Trophoblast cell (in vitro differentiated cells and primary cell): ENCODE data around the gene TSPAN31.
A peak's percentile ranks its signal among the peaks of the same experiment; 100 is the strongest.

Experiments used
- DNase-seq, 2 donors: peaks; one replicate each; pipeline ENCODE4 v3.0.0-alpha.2; 2016
- H2AFZ ChIP-seq: 2 replicates; pipeline ENCODE4 v1.6.1; 2013; ENCODE audit warnings: low read length, moderate library complexity, mild to moderate bottlenecking; ENCODE audit not compliant: insufficient read depth, poor library complexity
- H2AK5ac ChIP-seq: 2 replicates; pipeline ENCODE4 v1.6.1; 2013; ENCODE audit warnings: mild to moderate bottlenecking, low read length
- H2BK120ac ChIP-seq: 2 replicates; pipeline ENCODE4 v1.6.1; 2013; ENCODE audit warnings: low read length, mild to moderate bottlenecking, moderate library complexity; ENCODE audit not compliant: insufficient read depth, poor library complexity
- H2BK12ac ChIP-seq: 2 replicates; pipeline ENCODE4 v1.6.1; 2013; ENCODE audit warnings: mild to moderate bottlenecking, low read length, moderate library complexity
- H2BK5ac ChIP-seq: 2 replicates; pipeline ENCODE4 v1.6.1; 2013; ENCODE audit warnings: low read length, low read depth, moderate library complexity, mild to moderate bottlenecking; ENCODE audit not compliant: poor library complexity
- H3K14ac ChIP-seq: 2 replicates; pipeline ENCODE4 v1.6.1; 2013; ENCODE audit warnings: mild to moderate bottlenecking, low read length
- H3K18ac ChIP-seq: 2 replicates; pipeline ENCODE4 v1.6.1; 2013; ENCODE audit warnings: mild to moderate bottlenecking, low read length
- H3K23ac ChIP-seq: 2 replicates; pipeline ENCODE4 v1.6.1; 2013; ENCODE audit warnings: low read length
- H3K27ac ChIP-seq: 2 replicates; pipeline ENCODE4 v1.5.1; 2013; ENCODE audit warnings: low read depth, mild to moderate bottlenecking, inconsistent platforms, low read length, moderate library complexity
- H3K27me3 ChIP-seq: 2 replicates; pipeline ENCODE4 v1.6.1; 2013; ENCODE audit warnings: inconsistent platforms, mild to moderate bottlenecking, low read length, moderate library complexity; ENCODE audit not compliant: insufficient read depth
- H3K36me3 ChIP-seq, 2 experiments: 1 replicate in 1 of 2; 2 replicates in 1 of 2; pipeline ENCODE4 v1.6.1; 2013; ENCODE audit warnings: low read length in 2 of 2, mild to moderate bottlenecking in 2 of 2, moderate library complexity in 1 of 2; ENCODE audit not compliant: insufficient read depth in 2 of 2, control insufficient read depth in 1 of 2
- H3K4ac ChIP-seq: 2 replicates; pipeline ENCODE4 v1.6.1; 2013; ENCODE audit warnings: low read depth, mild to moderate bottlenecking, low read length, moderate library complexity
- H3K4me1 ChIP-seq, 2 experiments: 1 replicate in 1 of 2; 2 replicates in 1 of 2; pipeline ENCODE4 v1.6.1; 2013; ENCODE audit warnings: low read length in 2 of 2, mild to moderate bottlenecking in 2 of 2, moderate library complexity in 1 of 2; ENCODE audit not compliant: insufficient read depth in 2 of 2, control insufficient read depth in 1 of 2
- H3K4me2 ChIP-seq: 2 replicates; pipeline ENCODE4 v1.6.1; 2013; ENCODE audit warnings: inconsistent platforms, mild to moderate bottlenecking, low read length, moderate library complexity
- H3K4me3 ChIP-seq: 2 replicates; pipeline ENCODE4 v1.5.1; 2013; ENCODE audit warnings: mild to moderate bottlenecking, low read depth, low read length, inconsistent platforms
- H3K79me1 ChIP-seq: one replicate; pipeline ENCODE4 v1.6.1; 2013; ENCODE audit warnings: low read length
- H3K79me2 ChIP-seq: 2 replicates; pipeline ENCODE4 v1.6.1; 2013; ENCODE audit warnings: low read length, mild to moderate bottlenecking; ENCODE audit not compliant: control insufficient read depth, insufficient read depth, poor library complexity
- H3K9ac ChIP-seq: 2 replicates; pipeline ENCODE4 v1.6.1; 2013; ENCODE audit warnings: mild to moderate bottlenecking, low read length
- H3K9me3 ChIP-seq: 2 replicates; pipeline ENCODE4 v1.6.1; 2013; ENCODE audit warnings: low read depth, mild to moderate bottlenecking, control low read depth, inconsistent platforms, low read length; ENCODE audit not compliant: insufficient read depth
- H4K12ac ChIP-seq: 2 replicates; pipeline ENCODE4 v1.6.1; 2013; ENCODE audit warnings: low read depth, mild to moderate bottlenecking, low read length, moderate library complexity
- H4K8ac ChIP-seq: 2 replicates; pipeline ENCODE4 v1.6.1; 2013; ENCODE audit warnings: low read depth, mild to moderate bottlenecking, low read length, moderate library complexity
- H4K91ac ChIP-seq: one replicate; pipeline ENCODE4 v1.6.1; 2013; ENCODE audit warnings: low read depth, mild to moderate bottlenecking, low read length, moderate library complexity
- WGBS: extraction: QIAGEN DNeasy Blood & Tissue Kit; methylation state at CpG from one replicate; pipeline ENCODE4 v1.1.7; 2013; ENCODE audit warnings: missing lambda C conversion rate; ENCODE audit not compliant: insufficient read length, insufficient coverage; ENCODE audit errors: extremely low coverage; 5-methylcytosine and 5-hydroxymethylcytosine counted together

The TSPAN31 gene

GRCh38 chr12:57700317-57700716 lies 44.5 kb upstream of the TSPAN31 start:
- H3K4me3 ChIP-seq: no peak overlapping the region
- no peak overlapping the region for H3K9ac ChIP-seq
- no peak overlapping the region for H2AFZ ChIP-seq
- no peak overlapping the region for H3K27ac ChIP-seq
- H3K9me3 ChIP-seq: no peaks in the 10 kb centered on the region
- no peaks in the 10 kb centered on the region for H3K27me3 ChIP-seq
- H2AK5ac ChIP-seq: no peak overlapping the region
- H3K79me2 ChIP-seq: no peaks in the 10 kb centered on the region
- H4K8ac ChIP-seq: no peak overlapping the region
- H3K79me1 ChIP-seq: no peaks in the 10 kb centered on the region
- H3K4me2 ChIP-seq: no peak overlapping the region
- peaks cover 9 to 19% of the 10 kb centered on the region in 2 experiments for H3K36me3 ChIP-seq
- no peak overlapping the region for H2BK12ac ChIP-seq
- H2BK5ac ChIP-seq: no peak overlapping the region
- no peaks in the 10 kb centered on the region for H3K4me1 ChIP-seq
- H3K18ac ChIP-seq: no peak overlapping the region
- DNase-seq: no peak
- WGBS: no CpG with 5 or more reads among the region's 2 CpGs
- H2BK120ac ChIP-seq: no peak overlapping the region
- H3K14ac ChIP-seq: no peak overlapping the region
- H4K12ac ChIP-seq: no peak overlapping the region
- H3K4ac ChIP-seq: no peak overlapping the region
- H3K23ac ChIP-seq: peak overlapping the region; percentile 86
- H4K91ac ChIP-seq: no peak overlapping the region

DNA sequence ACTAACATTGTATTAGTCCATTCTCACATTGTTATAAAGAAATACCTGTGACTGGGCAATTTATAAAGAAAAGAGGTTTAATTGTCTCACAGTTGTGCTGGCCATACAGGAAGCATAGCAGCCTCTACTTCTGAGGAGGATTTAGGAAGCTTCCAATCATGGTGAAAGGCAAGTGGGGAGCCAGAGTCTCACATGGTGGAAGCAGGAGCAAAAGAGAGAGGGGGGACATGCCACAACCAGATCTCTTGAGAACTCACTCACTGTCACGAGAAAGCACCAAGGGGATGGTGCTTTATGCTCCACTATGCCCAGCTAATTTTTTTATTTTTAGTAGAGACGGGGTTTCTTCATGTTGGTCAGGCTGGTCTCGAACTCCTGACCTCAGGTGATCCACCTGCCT lies 37.6 kb upstream of the TSPAN31 start:
- no peak overlapping the region for H3K18ac ChIP-seq
- H3K14ac ChIP-seq: no peak overlapping the region
- H3K9me3 ChIP-seq: no peaks in the 10 kb centered on the region
- no CpG with 5 or more reads among the region's 3 CpGs for WGBS
- no peak for DNase-seq
- no peak overlapping the region for H2BK12ac ChIP-seq
- H2AK5ac ChIP-seq: no peak overlapping the region
- no peaks in the 10 kb centered on the region for H3K79me1 ChIP-seq
- H3K36me3 ChIP-seq: peaks cover 5 to 8% of the 10 kb centered on the region in 2 experiments
- no peak overlapping the region for H3K4ac ChIP-seq
- no peak overlapping the region for H4K8ac ChIP-seq
- no peak overlapping the region for H4K12ac ChIP-seq
- H3K79me2 ChIP-seq: no peaks in the 10 kb centered on the region
- no peaks in the 10 kb centered on the region for H3K4me1 ChIP-seq
- no peak overlapping the region for H3K27ac ChIP-seq
- no peak overlapping the region for H3K23ac ChIP-seq
- no peak overlapping the region for H3K4me2 ChIP-seq
- H3K4me3 ChIP-seq: no peak overlapping the region
- no peak overlapping the region for H2BK120ac ChIP-seq
- no peak overlapping the region for H2AFZ ChIP-seq
- H3K27me3 ChIP-seq: no peaks in the 10 kb centered on the region
- no peak overlapping the region for H2BK5ac ChIP-seq
- no peak overlapping the region for H4K91ac ChIP-seq
- H3K9ac ChIP-seq: no peak overlapping the region

- H4K91ac ChIP-seq: no peak overlapping the region
- no peaks in the 10 kb centered on the region for H3K79me1 ChIP-seq
- DNase-seq: peak in 1 of 2 donors; percentile 39
- no peak overlapping the region for H3K18ac ChIP-seq
- no peaks in the 10 kb centered on the region for H3K79me2 ChIP-seq
- no peak overlapping the region for H2BK12ac ChIP-seq
- no peak overlapping the region for H2BK120ac ChIP-seq
- H3K14ac ChIP-seq: no peak overlapping the region
- H3K27me3 ChIP-seq: no peaks in the 10 kb centered on the region
- H2AK5ac ChIP-seq: no peak overlapping the region
- H3K4ac ChIP-seq: no peak overlapping the region
- H3K4me3 ChIP-seq: no peak overlapping the region
- H2AFZ ChIP-seq: no peak overlapping the region
- no peak overlapping the region for H3K9ac ChIP-seq
- H3K4me2 ChIP-seq: no peak overlapping the region
- H4K12ac ChIP-seq: no peak overlapping the region
- no peaks in the 10 kb centered on the region for H3K4me1 ChIP-seq
- no peak overlapping the region for H2BK5ac ChIP-seq
- H3K9me3 ChIP-seq: no peaks in the 10 kb centered on the region
- no CpG with 5 or more reads among the region's 2 CpGs for WGBS
- no peak overlapping the region for H4K8ac ChIP-seq
- no peak overlapping the region for H3K23ac ChIP-seq
- no peak overlapping the region for H3K27ac ChIP-seq
- peaks cover 3 to 5% of the 10 kb centered on the region in 2 experiments for H3K36me3 ChIP-seq
Measured at GRCh38 chr12:57708296-57708695, 36.5 kb upstream of the TSPAN31 start.

DNA sequence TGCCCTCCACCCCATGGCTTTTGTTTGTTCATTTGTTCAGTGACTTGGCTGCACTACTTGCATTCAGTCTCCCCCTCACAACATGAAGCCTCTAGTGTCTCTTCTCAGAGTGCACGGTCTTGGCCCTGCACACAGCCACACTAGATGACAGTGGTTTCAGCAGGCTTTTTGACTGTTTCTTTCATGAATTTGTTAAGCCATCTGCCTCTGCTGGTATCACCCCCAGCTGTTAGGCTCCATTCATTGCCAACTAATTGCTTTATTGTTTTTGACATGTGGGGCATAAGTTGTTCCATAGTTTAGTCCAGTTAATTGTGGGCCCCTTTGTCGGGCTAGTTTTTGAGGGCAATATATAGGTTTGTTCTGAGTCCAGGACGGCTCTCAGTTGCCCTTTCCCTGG lies 32.1 kb upstream of the TSPAN31 start:
- H3K4me2 ChIP-seq: no peak overlapping the region
- no CpG with 5 or more reads among the region's 3 CpGs for WGBS
- H3K4me3 ChIP-seq: no peak overlapping the region
- no peaks in the 10 kb centered on the region for H3K27me3 ChIP-seq
- no peak overlapping the region for H2BK120ac ChIP-seq
- no peak for DNase-seq
- no peak overlapping the region for H4K8ac ChIP-seq
- no peak overlapping the region for H4K91ac ChIP-seq
- H3K9ac ChIP-seq: no peak overlapping the region
- H2AFZ ChIP-seq: no peak overlapping the region
- H3K79me2 ChIP-seq: no peaks in the 10 kb centered on the region
- H3K36me3 ChIP-seq: peaks cover 14 to 20% of the 10 kb centered on the region in 2 experiments
- H4K12ac ChIP-seq: no peak overlapping the region
- no peak overlapping the region for H3K4ac ChIP-seq
- H3K23ac ChIP-seq: no peak overlapping the region
- no peak overlapping the region for H2AK5ac ChIP-seq
- H3K14ac ChIP-seq: no peak overlapping the region
- no peak overlapping the region for H3K18ac ChIP-seq
- no peak overlapping the region for H2BK5ac ChIP-seq
- H3K27ac ChIP-seq: no peak overlapping the region
- no peak overlapping the region for H2BK12ac ChIP-seq
- no peaks in the 10 kb centered on the region for H3K4me1 ChIP-seq
- no peaks in the 10 kb centered on the region for H3K9me3 ChIP-seq
- H3K79me1 ChIP-seq: no peaks in the 10 kb centered on the region
